GM21528 (cell line): ENCODE data around the gene SMO.
A peak's percentile ranks its signal among the peaks of the same experiment; 100 is the strongest.

Experiments used
- ATAC-seq: cut with Tn5 transposase; IDR thresholded peaks from one replicate; pipeline ENCODE4 v1.9.1; 2021; ENCODE audit warnings: mild to moderate bottlenecking, moderate library complexity; ENCODE audit not compliant: unreplicated experiment, low FRiP score

SMO gene

GRCh38 chr7:129188372-129188891 lies at the start of gene SMO:
TSS of gene SMO (plus strand) at chr7:129188633. CDS start at chr7:129189152, 519 bp downstream.
- no peak for ATAC-seq

GRCh38 chr7:129143724-129144094 lies 44.7 kb upstream of the SMO start:
- no peak for ATAC-seq

- ATAC-seq, result peak; percentile 72
These were observed 44.2 kb upstream of the SMO start, which contains the start of gene TSPAN33 for GRCh38 chr7:129144095-129144833. TSS of gene TSPAN33 (plus strand) at chr7:129144707. CDS start at chr7:129144981, 274 bp downstream.

GRCh38 chr7:129144834-129145668 lies 43.4 kb upstream of the SMO start:
- ATAC-seq, result peak; percentile 18

- peak; percentile 65 for ATAC-seq
These were observed 42.0 kb upstream of the SMO start for GRCh38 chr7:129146237-129146979.

- no peak for ATAC-seq
These were observed 40.7 kb upstream of the SMO start for GRCh38 chr7:129147731-129148130.

GRCh38 chr7:129149511-129149910 lies 38.9 kb upstream of the SMO start:
- no peak for ATAC-seq

GRCh38 chr7:129150199-129150996 lies 38.0 kb upstream of the SMO start:
- ATAC-seq, result no peak

- ATAC-seq, result no peak
These were observed 30.8 kb upstream of the SMO start for GRCh38 chr7:129157651-129158050.

GRCh38 chr7:129159539-129159938 lies 28.9 kb upstream of the SMO start:
- ATAC-seq, result no peak

- no peak for ATAC-seq
These were observed 28.1 kb upstream of the SMO start for GRCh38 chr7:129160161-129160905.

- no peak for ATAC-seq
These were observed 26.8 kb upstream of the SMO start for GRCh38 chr7:129161524-129162225.

GRCh38 chr7:129162732-129163131 lies 25.7 kb upstream of the SMO start:
- no peak for ATAC-seq

- ATAC-seq, result no peak
These were observed 24.4 kb upstream of the SMO start for GRCh38 chr7:129163875-129164544.

- ATAC-seq, result no peak
These were observed 21.7 kb upstream of the SMO start for GRCh38 chr7:129166745-129167144.

GRCh38 chr7:129167817-129168216 lies 20.6 kb upstream of the SMO start:
- no peak for ATAC-seq

- ATAC-seq, result no peak
These were observed 20.0 kb upstream of the SMO start for GRCh38 chr7:129168231-129169021.
